NCI-H2196 treated with DMSO at 0.1 percent for 48 hours (cell line): ENCODE results near the gene CNTN5.

ENCODE experiments used
- DNase-seq: peaks from one replicate; lab custom pipeline; 2025; ENCODE audit not compliant: unreplicated experiment; lab: John Stamatoyannopoulos, UW

Gene CNTN5

DNA sequence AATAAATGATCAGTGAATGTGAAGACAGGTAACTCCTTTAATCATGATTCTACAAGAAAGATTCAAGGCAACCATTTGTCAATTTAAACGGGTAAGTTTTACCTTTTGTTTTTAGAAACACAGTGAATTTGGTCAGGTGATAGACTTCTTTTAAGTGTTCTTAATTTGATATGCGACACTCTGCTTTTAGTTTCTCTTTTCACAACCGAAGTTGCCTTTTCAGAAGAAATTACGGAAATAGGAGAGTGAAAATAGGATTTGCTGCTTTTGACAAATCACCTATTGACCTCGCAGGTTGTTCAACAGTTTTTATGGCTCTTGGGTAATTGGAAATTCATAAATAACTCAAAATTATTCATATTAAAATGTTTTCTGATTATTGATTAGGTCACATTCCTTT is 142.1 kb downstream of the CNTN5 start:
- no peak for DNase-seq

- no peak for DNase-seq
Observed at GRCh38 chr11:99170591-99170990, 149.8 kb downstream of the CNTN5 start.

- DNase-seq, result no peak
Observed at GRCh38 chr11:99171330-99171729, 150.6 kb downstream of the CNTN5 start.

GRCh38 chr11:99176430-99176829 is 155.7 kb downstream of the CNTN5 start:
- DNase-seq, result no peak

GRCh38 chr11:99177446-99177845 is 156.7 kb downstream of the CNTN5 start:
- DNase-seq, result no peak

GRCh38 chr11:99184146-99184545 is 163.4 kb downstream of the CNTN5 start:
- DNase-seq, result no peak

GRCh38 chr11:99188221-99188620 is 167.5 kb downstream of the CNTN5 start:
- DNase-seq, result no peak

DNA sequence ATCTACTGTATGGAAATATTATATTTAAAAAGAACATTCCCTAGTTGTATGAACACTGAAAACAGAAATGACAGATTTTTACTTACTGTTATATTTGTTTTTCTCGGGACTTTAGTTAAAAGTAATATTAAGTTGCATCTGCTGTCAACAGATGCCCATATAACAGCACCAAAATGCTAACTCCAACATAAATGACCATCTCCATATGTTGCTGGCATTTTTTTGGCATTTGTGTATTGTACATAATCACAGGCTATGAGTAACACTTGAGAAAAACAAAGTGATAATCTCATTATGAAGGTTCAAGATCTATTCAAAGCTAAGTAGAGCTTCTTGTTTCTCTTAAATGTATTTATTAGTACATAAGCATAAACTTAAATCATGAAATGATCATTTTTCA is 172.0 kb downstream of the CNTN5 start:
- DNase-seq, result no peak

DNA sequence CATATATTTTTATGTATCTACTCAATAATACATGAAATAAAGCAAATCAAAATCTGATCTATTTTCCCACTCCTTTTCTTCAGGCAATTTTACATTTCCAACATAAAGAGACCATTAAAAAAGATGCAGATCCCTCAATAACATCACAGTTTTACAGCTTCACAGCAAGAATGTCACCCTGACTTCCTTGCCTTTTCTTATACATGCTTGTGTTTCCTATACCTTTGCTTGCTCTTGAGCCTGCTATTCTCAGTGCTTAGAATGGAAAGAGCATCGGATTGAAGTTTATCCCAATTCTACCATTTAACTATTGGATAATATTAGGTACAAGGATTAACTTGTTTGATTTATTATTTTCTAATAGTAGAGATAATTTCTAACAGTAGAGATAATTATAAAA is 176.7 kb downstream of the CNTN5 start:
- DNase-seq, result no peak

DNA sequence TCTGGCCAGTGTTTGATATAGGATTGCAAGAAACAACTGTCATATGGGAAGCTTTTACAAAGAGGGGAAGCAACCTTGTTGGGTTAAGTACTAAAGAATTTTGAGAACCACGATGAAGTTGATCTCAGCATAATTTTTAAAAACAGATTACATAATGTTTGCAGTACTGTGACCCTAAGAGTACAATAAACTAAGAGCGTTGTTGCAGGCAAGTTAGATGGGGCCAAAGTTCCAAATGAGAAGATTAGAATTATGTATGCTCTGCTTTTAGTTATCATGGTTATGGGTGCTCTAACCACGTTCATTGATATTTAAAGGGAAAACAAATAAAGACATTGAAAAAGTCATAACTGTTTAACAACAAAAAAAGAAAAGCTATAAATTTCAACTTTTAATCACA is 177.5 kb downstream of the CNTN5 start:
- no peak for DNase-seq

DNA sequence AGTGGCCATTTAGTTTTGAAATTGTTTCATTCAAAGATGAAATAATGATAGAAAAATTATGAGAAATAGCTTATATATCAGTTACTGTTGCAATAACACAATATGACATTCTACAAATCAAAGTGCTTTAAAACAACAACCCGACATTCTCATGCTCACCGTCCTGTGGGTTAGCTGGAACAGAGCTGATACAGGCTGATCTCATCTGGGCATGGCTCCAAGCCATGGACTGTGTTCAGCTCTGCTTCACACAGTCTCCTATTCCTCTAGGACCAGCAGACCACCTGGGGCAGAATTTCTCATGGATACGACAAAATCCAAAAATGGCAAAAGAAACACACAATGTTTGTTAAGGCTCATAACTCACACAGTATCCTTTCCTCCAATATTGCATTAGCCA is 178.6 kb downstream of the CNTN5 start:
- DNase-seq, result no peak

GRCh38 chr11:99200720-99201119 is 180.0 kb downstream of the CNTN5 start:
- DNase-seq, result no peak

DNA sequence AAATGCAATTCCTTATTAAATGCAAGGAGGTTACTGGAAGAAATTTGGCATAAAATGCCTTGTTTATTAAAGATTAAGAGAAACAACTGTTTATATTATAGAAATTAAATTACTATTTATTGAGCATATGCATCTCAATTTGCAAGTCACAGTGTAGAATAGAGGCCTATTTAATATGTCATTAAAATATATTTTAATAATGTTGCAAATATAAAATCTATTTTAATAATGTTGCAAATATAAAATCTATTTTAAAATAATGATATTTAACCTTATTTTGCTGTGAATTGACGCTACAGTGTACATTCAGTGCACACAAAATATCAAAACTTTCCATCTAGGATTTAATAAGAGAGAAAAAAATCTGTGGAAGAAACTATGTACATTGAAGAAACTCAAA is 188.1 kb downstream of the CNTN5 start:
- no peak for DNase-seq

- no peak for DNase-seq
Observed at GRCh38 chr11:99229544-99229943, 208.8 kb downstream of the CNTN5 start.

DNA sequence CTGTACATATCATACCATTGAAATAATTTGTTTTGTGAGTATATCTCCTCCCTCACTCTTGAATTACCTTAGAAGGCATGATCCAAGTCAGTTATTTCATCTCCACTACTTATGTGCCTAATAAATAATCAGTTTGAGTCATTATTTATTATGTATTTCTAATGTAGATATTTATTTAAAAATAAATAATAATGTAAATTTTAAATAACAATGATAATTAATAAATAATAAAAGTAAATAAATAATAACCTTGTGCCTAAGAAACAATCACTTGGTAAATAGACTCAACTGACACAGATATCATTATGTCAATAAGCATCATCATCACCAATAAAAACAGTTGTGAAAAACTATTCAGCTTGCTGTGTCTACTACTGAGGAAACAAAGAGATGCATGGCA is 213.8 kb downstream of the CNTN5 start:
- DNase-seq, result no peak

DNA sequence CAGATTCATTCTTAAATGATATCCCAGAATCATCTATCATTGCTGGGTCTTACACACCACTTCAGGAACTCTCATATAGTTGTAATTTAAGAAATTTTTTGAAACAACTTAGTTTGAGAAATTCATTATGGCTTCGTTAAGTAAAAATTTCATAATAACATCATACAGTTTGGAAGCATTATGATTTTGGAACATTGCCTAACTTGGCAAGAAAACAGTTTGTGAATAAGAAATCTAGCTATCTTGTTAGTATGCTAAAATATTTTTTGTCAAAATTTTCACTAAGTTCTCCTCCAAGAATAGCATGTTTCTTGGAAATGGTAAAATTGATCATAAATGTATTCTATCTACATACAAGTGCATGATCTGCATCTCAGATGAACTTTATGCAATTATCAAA is 217.7 kb downstream of the CNTN5 start:
- DNase-seq, result no peak

GRCh38 chr11:99240192-99241030 is 219.7 kb downstream of the CNTN5 start:
- DNase-seq, result no peak

GRCh38 chr11:99241066-99241465 is 220.3 kb downstream of the CNTN5 start:
- no peak for DNase-seq

GRCh38 chr11:99244613-99245012 is 223.9 kb downstream of the CNTN5 start:
- no peak for DNase-seq

DNA sequence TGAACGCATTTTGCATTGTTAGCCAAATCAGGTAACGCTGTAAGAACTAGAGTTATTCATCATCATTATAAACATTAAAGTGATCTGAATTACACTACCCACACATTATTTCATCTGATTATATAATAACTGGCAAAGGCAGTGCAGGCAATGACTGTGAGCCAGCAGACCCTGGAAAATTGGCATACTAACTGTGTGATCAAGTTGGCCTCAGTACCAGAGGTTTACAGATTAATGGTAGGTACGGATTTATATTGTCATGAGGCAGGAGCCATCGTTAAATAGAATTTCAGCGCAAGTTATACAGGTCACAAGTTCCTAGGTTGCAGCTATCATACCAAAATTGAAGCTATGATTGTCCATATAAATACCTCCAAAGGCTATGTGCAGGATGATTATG is 225.4 kb downstream of the CNTN5 start:
- no peak for DNase-seq

- DNase-seq, result no peak
Observed at GRCh38 chr11:99256614-99257013, 235.9 kb downstream of the CNTN5 start.

- DNase-seq, result no peak
Observed at GRCh38 chr11:99257131-99257530, 236.4 kb downstream of the CNTN5 start.

DNA sequence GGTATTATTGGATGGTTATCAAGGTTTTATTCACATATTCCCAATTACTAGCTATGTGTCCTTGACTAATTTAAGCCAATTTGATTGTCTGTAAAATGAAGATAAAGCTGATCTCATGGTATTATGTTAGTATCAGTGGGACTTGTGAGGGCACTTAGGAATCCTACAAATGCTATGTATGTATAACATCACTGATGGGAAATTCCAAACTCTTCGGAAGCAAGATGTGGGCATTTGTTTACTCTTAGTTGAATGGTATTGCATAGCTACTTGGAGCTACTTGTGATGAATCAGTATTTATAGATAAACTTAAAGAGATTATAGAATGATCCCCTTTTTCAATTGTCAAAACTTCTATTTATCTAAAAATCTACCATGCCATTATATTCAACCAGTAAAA is 239.9 kb downstream of the CNTN5 start:
- DNase-seq, result no peak
